Urothelium cell line (cell line): Measurements from ENCODE around the gene CYP4V2.

Source experiments
- DNase-seq: peaks from one replicate; pipeline ENCODE4 v3.0.0; 2011; ENCODE audit warnings: low spot score, mixed read lengths
- FAIRE-seq: peaks from 2 replicates; lab custom pipeline; 2011; peaks lifted over from hg19 to GRCh38; lab: Jason Lieb, UNC

The CYP4V2 gene

GRCh38 chr4:186172546-186172945, 18.8 kb upstream of the CYP4V2 start:
- DNase-seq (no peak), FAIRE-seq (no peak)

GRCh38 chr4:186188107-186188506, 3.3 kb upstream of the CYP4V2 start:
- DNase-seq (no peak), FAIRE-seq (no peak)

- DNase-seq (no peak), FAIRE-seq (no peak)
Measured at GRCh38 chr4:186189656-186190055, 1.7 kb upstream of the CYP4V2 start.

- peak; percentile 52 for DNase-seq
- no peak for FAIRE-seq
Measured at GRCh38 chr4:186190581-186191199, 677 bp upstream of the CYP4V2 start.

GRCh38 chr4:186192066-186192612, 772 bp downstream of the CYP4V2 start:
- DNase-seq (peak; percentile 53), FAIRE-seq (no peak)

GRCh38 chr4:186193851-186194250, 2.5 kb downstream of the CYP4V2 start:
- FAIRE-seq (no peak), DNase-seq (no peak)

GRCh38 chr4:186196063-186196462, 4.7 kb downstream of the CYP4V2 start:
- DNase-seq (no peak), FAIRE-seq (no peak)

- DNase-seq (no peak), FAIRE-seq (no peak)
Measured at GRCh38 chr4:186200516-186200915, 9.1 kb downstream of the CYP4V2 start.

- FAIRE-seq (no peak), DNase-seq (no peak)
Measured at GRCh38 chr4:186201010-186201409, 9.6 kb downstream of the CYP4V2 start.

GRCh38 chr4:186201535-186202230, 10.3 kb downstream of the CYP4V2 start:
- peak; percentile 85 for DNase-seq
- no peak for FAIRE-seq

GRCh38 chr4:186202490-186203140, 11.2 kb downstream of the CYP4V2 start:
- DNase-seq: no peak
- FAIRE-seq: peak; percentile 59

- DNase-seq (no peak), FAIRE-seq (no peak)
Measured at GRCh38 chr4:186203406-186203805, 12.0 kb downstream of the CYP4V2 start.

GRCh38 chr4:186204103-186204559, 12.8 kb downstream of the CYP4V2 start:
- no peak for DNase-seq

GRCh38 chr4:186204686-186205085, 13.3 kb downstream of the CYP4V2 start:
- no peak for FAIRE-seq
- no peak for DNase-seq

More at GRCh38 chr4:186204103-186204559, 12.8 kb downstream of the CYP4V2 start:
- no peak for FAIRE-seq

GRCh38 chr4:186205156-186205555, 13.8 kb downstream of the CYP4V2 start:
- FAIRE-seq (no peak), DNase-seq (no peak)

- FAIRE-seq: no peak
- no peak for DNase-seq
Measured at GRCh38 chr4:186216465-186217024, 25.2 kb downstream of the CYP4V2 start.

GRCh38 chr4:186217733-186218293, 26.4 kb downstream of the CYP4V2 start:
- FAIRE-seq (no peak), DNase-seq (no peak)

- no peak for DNase-seq
- FAIRE-seq: no peak
Measured at GRCh38 chr4:186221624-186222023, 30.3 kb downstream of the CYP4V2 start.

GRCh38 chr4:186225848-186226247, 34.5 kb downstream of the CYP4V2 start:
- DNase-seq (no peak), FAIRE-seq (no peak)

GRCh38 chr4:186226521-186227189, 35.3 kb downstream of the CYP4V2 start:
- FAIRE-seq (no peak), DNase-seq (no peak)
